Caco-2 (cell line): ENCODE data around the gene MUC3A. TPM values are rescaled to one million over a fixed set of nuclear protein-coding genes. Genes with fewer than 3 reads are reported as not detected.

Source experiments
- BruUV-seq: library from RNA; stranded (reverse); fragments of 400-500 nt; replicated peaks from 2 replicates; lab custom pipeline; 2021; lab: Mats Ljungman, UMichigan
- CTCF ChIA-PET: fragments of 300-600 bp; sonication (Branson Sonifier 250); formaldehyde crosslinking; loops from one replicate; lab custom pipeline; 2022; ENCODE audit warnings: antibody characterized with exemption; lab: Charles Lee
- POLR2A ChIA-PET: fragments of 300-600 bp; sonication (Branson Sonifier 250); formaldehyde crosslinking; loops from one replicate; lab custom pipeline; 2022; ENCODE audit warnings: antibody characterized with exemption; lab: Charles Lee
- DNase-seq, 2 experiments: peaks; one replicate each; pipeline versions ENCODE4 v3.0.0 to v3.0.0-alpha.2; 2020 to 2022
- H3K27me3 ChIP-seq: replicated peaks from 2 replicates; pipeline ENCODE4 v1.6.0; 2011; ENCODE audit warnings: low read length; ENCODE audit not compliant: control insufficient read depth, insufficient read depth
- H3K36me3 ChIP-seq: 2 replicates; pipeline ENCODE4 v1.5.1; 2011; ENCODE audit warnings: low read length; ENCODE audit not compliant: control insufficient read depth, insufficient read depth
- H3K4me1 ChIP-seq: fragments of 250-450 bp; sonication (Bioruptor Pico); 2 replicates; pipeline ENCODE4 v1.5.1; 2020; ENCODE audit warnings: mild to moderate bottlenecking
- H3K4me3 ChIP-seq: 2 replicates; pipeline ENCODE4 v1.5.1; 2011; ENCODE audit warnings: low read depth, mild to moderate bottlenecking, control low read depth, low read length
- H3K9me3 ChIP-seq: fragments of 250-450 bp; sonication (Bioruptor Pico); 2 replicates; pipeline ENCODE4 v1.5.1; 2020; ENCODE audit warnings: mild to moderate bottlenecking, moderate library complexity
- H3K27ac Mint-ChIP-seq: one replicate; pipeline ENCODE4 v1.8.0; 2022; ENCODE audit warnings: mixed read lengths; ENCODE audit not compliant: unreplicated experiment
- H3K27me3 Mint-ChIP-seq: one replicate; pipeline ENCODE4 v1.8.0; 2022; ENCODE audit warnings: mixed read lengths; ENCODE audit not compliant: insufficient read depth, unreplicated experiment
- H3K36me3 Mint-ChIP-seq: one replicate; pipeline ENCODE4 v1.8.0; 2022; ENCODE audit warnings: mild to moderate bottlenecking, mixed read lengths; ENCODE audit not compliant: insufficient read depth, unreplicated experiment
- H3K4me1 Mint-ChIP-seq: one replicate; pipeline ENCODE4 v1.8.0; 2022; ENCODE audit warnings: low read depth, mixed read lengths; ENCODE audit not compliant: unreplicated experiment
- H3K4me3 Mint-ChIP-seq: one replicate; pipeline ENCODE4 v1.8.0; 2022; ENCODE audit warnings: mild to moderate bottlenecking, moderate library complexity, mixed read lengths; ENCODE audit not compliant: unreplicated experiment
- H3K9me3 Mint-ChIP-seq: one replicate; pipeline ENCODE4 v1.8.0; 2022; ENCODE audit warnings: mixed read lengths; ENCODE audit not compliant: unreplicated experiment
- intact Hi-C: fragments of 100-400 bp; cut with micrococcal nuclease; formaldehyde crosslinking; loops from one replicate; pipeline ENCODE4 v1.10.0; 2022; ENCODE audit not compliant: unreplicated experiment
- total RNA-seq: library from RNA; stranded (reverse); gene quantifications from 2 replicates; pipeline ENCODE4 v1.2.3, GENCODE V29; 2022
- TF ChIP-seq, protein P1 (sequence below), 2 experiments: fragments of 200-600 bp in 1 of 2; IDR thresholded peaks; 1 replicate in 1 of 2; 2 replicates in 1 of 2; pipeline versions ENCODE4 v1.5.1 to v1.8.0; 2011 to 2022; ENCODE audit warnings: antibody characterized with exemption in 1 of 2, control low read depth in 1 of 2, inconsistent platforms in 1 of 2, low read depth in 1 of 2, low read length in 1 of 2, mild to moderate bottlenecking in 1 of 2, moderate library complexity in 1 of 2; ENCODE audit not compliant: insufficient read depth in 1 of 2, severe bottlenecking in 1 of 2, unreplicated experiment in 1 of 2

MUC3A gene
- total RNA-seq, 1 experiment from 2014 or later, result 25.1 TPM

DNA sequence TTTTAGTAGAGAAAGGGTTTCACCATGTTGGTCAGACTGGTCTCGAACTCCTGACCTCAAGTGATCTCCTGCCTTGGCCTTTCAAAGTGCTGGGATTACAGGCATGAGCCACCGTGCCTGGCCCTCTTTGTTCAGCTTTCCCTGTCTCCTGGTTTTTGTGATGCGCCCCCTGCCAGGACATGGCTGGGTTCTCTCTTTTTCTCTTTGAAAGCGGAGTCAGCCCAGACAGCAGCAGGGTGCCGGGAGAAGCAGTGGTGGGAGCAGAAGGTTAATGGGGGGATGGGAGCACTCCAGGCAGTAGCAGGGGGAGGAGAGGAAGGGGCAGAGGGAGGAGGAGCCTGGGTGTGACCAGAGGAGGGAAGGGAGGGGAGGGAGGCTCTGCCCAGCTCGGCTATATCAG, 1.8 kb downstream of the MUC3A start:
- H3K9me3 ChIP-seq, result no peaks in the 10 kb centered on the region
- Mint-ChIP-seq H3K36me3 (no peaks in the 10 kb centered on the region), H3K27me3 (no peaks in the 10 kb centered on the region), H3K9me3 (no peaks in the 10 kb centered on the region), H3K4me1 (no peaks in the 10 kb centered on the region), H3K4me3 (no peak overlapping the region), H3K27ac (no peak overlapping the region)
- H3K4me3 ChIP-seq, result no peak overlapping the region
- no peak for DNase-seq
- ChIA-PET POLR2A (no interaction called here), CTCF (interaction anchor here (0.9 to 1.8 kb wide), 2 partner anchors 15 kb away, joined by 3 to 8 read pairs; no protein-coding TSS in a partner anchor)
- intact Hi-C loops, result no loop called here
- TF ChIP-seq, protein P1, sequence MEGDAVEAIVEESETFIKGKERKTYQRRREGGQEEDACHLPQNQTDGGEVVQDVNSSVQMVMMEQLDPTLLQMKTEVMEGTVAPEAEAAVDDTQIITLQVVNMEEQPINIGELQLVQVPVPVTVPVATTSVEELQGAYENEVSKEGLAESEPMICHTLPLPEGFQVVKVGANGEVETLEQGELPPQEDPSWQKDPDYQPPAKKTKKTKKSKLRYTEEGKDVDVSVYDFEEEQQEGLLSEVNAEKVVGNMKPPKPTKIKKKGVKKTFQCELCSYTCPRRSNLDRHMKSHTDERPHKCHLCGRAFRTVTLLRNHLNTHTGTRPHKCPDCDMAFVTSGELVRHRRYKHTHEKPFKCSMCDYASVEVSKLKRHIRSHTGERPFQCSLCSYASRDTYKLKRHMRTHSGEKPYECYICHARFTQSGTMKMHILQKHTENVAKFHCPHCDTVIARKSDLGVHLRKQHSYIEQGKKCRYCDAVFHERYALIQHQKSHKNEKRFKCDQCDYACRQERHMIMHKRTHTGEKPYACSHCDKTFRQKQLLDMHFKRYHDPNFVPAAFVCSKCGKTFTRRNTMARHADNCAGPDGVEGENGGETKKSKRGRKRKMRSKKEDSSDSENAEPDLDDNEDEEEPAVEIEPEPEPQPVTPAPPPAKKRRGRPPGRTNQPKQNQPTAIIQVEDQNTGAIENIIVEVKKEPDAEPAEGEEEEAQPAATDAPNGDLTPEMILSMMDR (IDR thresholded peaks at IDR 0.05; ENCODE audit: insufficient read depth in 1 of 2, low read depth in 1 of 2, low read length in 1 of 2, severe bottlenecking in 1 of 2, unreplicated experiment in 1 of 2), result no peak
- H3K4me1 ChIP-seq, result no peaks in the 10 kb centered on the region
- H3K27me3 ChIP-seq, result no peaks in the 10 kb centered on the region
- BruUV-seq, result no TSS peak
- H3K36me3 ChIP-seq, result no peaks in the 10 kb centered on the region

DNA sequence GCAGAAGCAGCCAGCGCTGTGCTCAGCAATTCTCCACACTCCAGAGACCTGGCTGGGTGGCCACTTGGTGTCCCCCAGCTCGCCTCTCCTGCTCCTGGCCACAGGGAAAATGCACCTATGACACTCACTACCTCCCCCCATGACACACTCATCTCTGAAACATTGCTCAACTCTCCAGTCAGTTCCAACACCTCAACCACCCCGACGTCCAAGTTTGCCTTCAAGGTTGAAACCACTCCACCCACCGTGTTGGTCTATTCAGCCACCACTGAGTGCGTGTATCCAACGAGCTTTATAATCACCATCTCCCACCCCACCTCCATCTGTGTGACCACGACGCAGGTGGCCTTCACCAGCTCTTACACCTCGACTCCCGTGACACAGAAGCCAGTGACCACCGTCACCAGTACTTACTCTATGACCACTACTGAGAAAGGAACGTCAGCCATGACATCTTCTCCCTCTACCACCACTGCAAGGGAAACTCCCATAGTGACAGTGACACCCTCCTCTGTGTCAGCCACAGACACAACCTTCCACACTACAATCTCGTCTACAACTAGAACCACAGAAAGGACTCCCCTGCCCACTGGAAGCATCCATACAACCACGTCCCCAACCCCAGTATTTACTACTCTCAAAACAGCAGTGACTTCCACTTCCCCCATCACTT, 2.7 kb downstream of the MUC3A start:
- no peak for DNase-seq
- no peaks in the 10 kb centered on the region for H3K36me3 ChIP-seq
- no peaks in the 10 kb centered on the region for H3K9me3 Mint-ChIP-seq
- intact Hi-C loops, result no loop called here
- no peak overlapping the region for H3K4me3 ChIP-seq
- H3K4me1 Mint-ChIP-seq, result no peaks in the 10 kb centered on the region
- no peaks in the 10 kb centered on the region for H3K36me3 Mint-ChIP-seq
- H3K4me3 Mint-ChIP-seq, result no peak overlapping the region
- no peaks in the 10 kb centered on the region for H3K27me3 ChIP-seq
- H3K9me3 ChIP-seq, result no peaks in the 10 kb centered on the region
- TF ChIP-seq, protein P1 (IDR thresholded peaks at IDR 0.05; ENCODE audit: insufficient read depth in 1 of 2, low read depth in 1 of 2, low read length in 1 of 2, severe bottlenecking in 1 of 2, unreplicated experiment in 1 of 2), result no peak
- POLR2A ChIA-PET, result no interaction called here
- no TSS peak for BruUV-seq
- H3K4me1 ChIP-seq, result no peaks in the 10 kb centered on the region
- CTCF ChIA-PET, result interaction anchor here (0.9 kb wide), 1 partner anchor 14 kb away, joined by 3 read pairs; no protein-coding TSS in a partner anchor
- no peaks in the 10 kb centered on the region for H3K27me3 Mint-ChIP-seq
- H3K27ac Mint-ChIP-seq, result no peak overlapping the region

GRCh38 chr7:100952641-100953040, 3.3 kb downstream of the MUC3A start:
- no peaks in the 10 kb centered on the region for H3K9me3 ChIP-seq
- TF ChIP-seq, protein P1 (IDR thresholded peaks at IDR 0.05; ENCODE audit: insufficient read depth in 1 of 2, low read depth in 1 of 2, low read length in 1 of 2, severe bottlenecking in 1 of 2, unreplicated experiment in 1 of 2), result no peak
- H3K27me3 ChIP-seq, result no peaks in the 10 kb centered on the region
- Mint-ChIP-seq H3K27me3 (no peaks in the 10 kb centered on the region), H3K36me3 (no peaks in the 10 kb centered on the region), H3K4me1 (no peaks in the 10 kb centered on the region), H3K27ac (no peak overlapping the region), H3K4me3 (no peak overlapping the region), H3K9me3 (no peaks in the 10 kb centered on the region)
- no peak overlapping the region for H3K4me3 ChIP-seq
- no TSS peak for BruUV-seq
- POLR2A ChIA-PET, result no interaction called here
- no peak for DNase-seq
- CTCF ChIA-PET, result no interaction called here
- H3K4me1 ChIP-seq, result no peaks in the 10 kb centered on the region
- intact Hi-C loops, result no loop called here
- H3K36me3 ChIP-seq, result no peaks in the 10 kb centered on the region
